Measurements from ENCODE around the gene ACIN1.

DNA sequence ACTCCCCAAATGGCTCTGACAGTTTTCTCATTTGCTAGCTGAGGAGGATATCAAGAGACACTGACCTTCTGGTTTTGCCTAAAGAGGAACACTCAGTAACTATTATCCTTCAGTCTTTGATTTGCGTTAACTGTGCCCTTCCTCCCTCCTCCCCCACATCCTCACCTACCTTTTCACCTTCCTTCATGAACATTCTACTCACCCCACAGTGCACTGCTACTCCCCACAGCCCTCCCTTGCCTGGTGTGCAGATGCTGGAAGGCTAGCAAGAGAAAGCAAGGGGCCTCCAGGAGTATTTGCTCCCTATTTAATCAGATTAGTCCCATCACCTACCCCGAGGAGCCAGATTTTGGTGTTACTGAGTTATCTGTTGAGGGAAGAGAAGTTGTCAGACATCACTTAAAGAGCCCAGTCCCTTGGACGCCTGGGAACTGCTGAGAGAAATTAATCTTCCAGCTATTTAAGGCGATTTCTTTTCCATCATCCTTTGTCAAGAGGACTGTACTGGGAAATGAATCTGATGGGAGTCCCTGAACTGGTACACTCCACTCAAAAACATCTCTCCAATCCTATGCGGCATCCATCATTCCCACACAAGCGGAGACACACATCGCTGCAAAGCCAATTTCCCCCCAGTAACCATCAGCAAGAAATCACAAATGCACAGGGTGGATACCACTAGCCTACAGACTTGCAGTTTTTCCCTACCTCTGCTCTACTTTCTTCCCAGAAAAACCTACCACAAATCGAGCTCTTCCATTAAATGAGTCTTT lies 71.7 kb downstream of the ACIN1 start:
- TF ChIP-seq, protein P1, sequence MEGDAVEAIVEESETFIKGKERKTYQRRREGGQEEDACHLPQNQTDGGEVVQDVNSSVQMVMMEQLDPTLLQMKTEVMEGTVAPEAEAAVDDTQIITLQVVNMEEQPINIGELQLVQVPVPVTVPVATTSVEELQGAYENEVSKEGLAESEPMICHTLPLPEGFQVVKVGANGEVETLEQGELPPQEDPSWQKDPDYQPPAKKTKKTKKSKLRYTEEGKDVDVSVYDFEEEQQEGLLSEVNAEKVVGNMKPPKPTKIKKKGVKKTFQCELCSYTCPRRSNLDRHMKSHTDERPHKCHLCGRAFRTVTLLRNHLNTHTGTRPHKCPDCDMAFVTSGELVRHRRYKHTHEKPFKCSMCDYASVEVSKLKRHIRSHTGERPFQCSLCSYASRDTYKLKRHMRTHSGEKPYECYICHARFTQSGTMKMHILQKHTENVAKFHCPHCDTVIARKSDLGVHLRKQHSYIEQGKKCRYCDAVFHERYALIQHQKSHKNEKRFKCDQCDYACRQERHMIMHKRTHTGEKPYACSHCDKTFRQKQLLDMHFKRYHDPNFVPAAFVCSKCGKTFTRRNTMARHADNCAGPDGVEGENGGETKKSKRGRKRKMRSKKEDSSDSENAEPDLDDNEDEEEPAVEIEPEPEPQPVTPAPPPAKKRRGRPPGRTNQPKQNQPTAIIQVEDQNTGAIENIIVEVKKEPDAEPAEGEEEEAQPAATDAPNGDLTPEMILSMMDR (IDR thresholded peaks at IDR 0.05) = no peak
- no peak for TF ChIP-seq POLR2A (IDR thresholded peaks at IDR 0.05)

Measured in upper lobe of left lung (tissue), 4 donors.